ENCODE results near the gene COL28A1. TPM values are rescaled to one million over a fixed set of nuclear protein-coding genes. Genes with fewer than 3 reads are reported as not detected.

COL28A1 gene
- total RNA-seq, 1 donor from 2014 or later = 0.16 TPM

GRCh38 chr7:7435978-7436377, 99.7 kb downstream of the COL28A1 start:
- POLR2A ChIA-PET = no interaction called here
- peaks cover 1% of the 10 kb centered on the region for H3K27me3 Mint-ChIP-seq

GRCh38 chr7:7434329-7434728, 101.3 kb downstream of the COL28A1 start:
- H3K4me1 Mint-ChIP-seq = no peaks in the 10 kb centered on the region
- H3K9me3 Mint-ChIP-seq = no peaks in the 10 kb centered on the region
- DNase-seq (no peak), ATAC-seq (ENCODE audit: low read depth) (no peak)
- intact Hi-C loops (cut with micrococcal nuclease) = no loop called here
- H3K36me3 Mint-ChIP-seq (ENCODE audit: low read depth) = no peaks in the 10 kb centered on the region
- H3K27ac Mint-ChIP-seq = no peak overlapping the region
- TF ChIP-seq CTCF (IDR thresholded peaks at IDR 0.05) = no peak
- ChIA-PET CTCF (no interaction called here), POLR2A (no interaction called here)
- H3K4me3 Mint-ChIP-seq = no peak overlapping the region
- peaks cover 7% of the 10 kb centered on the region for H3K27me3 Mint-ChIP-seq

More at GRCh38 chr7:7435978-7436377, 99.7 kb downstream of the COL28A1 start:
- Mint-ChIP-seq H3K4me1 (no peaks in the 10 kb centered on the region), H3K9me3 (no peaks in the 10 kb centered on the region), H3K4me3 (no peak overlapping the region), H3K27ac (no peak overlapping the region), H3K36me3 (ENCODE audit: low read depth) (no peaks in the 10 kb centered on the region)
- DNase-seq (no peak), ATAC-seq (ENCODE audit: low read depth) (no peak)
- CTCF ChIA-PET = interaction anchor here (1.4 kb wide), 1 partner anchor 12 kb away, joined by 3 read pairs; no protein-coding TSS in a partner anchor
- TF ChIP-seq CTCF (IDR thresholded peaks at IDR 0.05) = no peak
- intact Hi-C loops (cut with micrococcal nuclease) = no loop called here

- H3K36me3 Mint-ChIP-seq (ENCODE audit: low read depth) = no peaks in the 10 kb centered on the region
- CTCF ChIA-PET = no interaction called here
- no peaks in the 10 kb centered on the region for H3K9me3 Mint-ChIP-seq
- H3K4me1 Mint-ChIP-seq = no peaks in the 10 kb centered on the region
- DNase-seq (no peak), ATAC-seq (ENCODE audit: low read depth) (no peak)
- TF ChIP-seq CTCF (IDR thresholded peaks at IDR 0.05) = no peak
- H3K27ac Mint-ChIP-seq = no peak overlapping the region
- intact Hi-C loops (cut with micrococcal nuclease) = no loop called here
- no peak overlapping the region for H3K4me3 Mint-ChIP-seq
- POLR2A ChIA-PET = no interaction called here
- peaks cover 7% of the 10 kb centered on the region for H3K27me3 Mint-ChIP-seq
These were observed 101.9 kb downstream of the COL28A1 start for GRCh38 chr7:7433811-7434210.

- ChIA-PET POLR2A (no interaction called here), CTCF (no interaction called here)
- ATAC-seq (ENCODE audit: low read depth) (no peak), DNase-seq (no peak)
- intact Hi-C loops (cut with micrococcal nuclease) = no loop called here
- TF ChIP-seq CTCF (IDR thresholded peaks at IDR 0.05) = no peak
- Mint-ChIP-seq H3K4me1 (no peaks in the 10 kb centered on the region), H3K4me3 (no peak overlapping the region), H3K9me3 (no peaks in the 10 kb centered on the region), H3K36me3 (ENCODE audit: low read depth) (no peaks in the 10 kb centered on the region), H3K27ac (no peak overlapping the region), H3K27me3 (peaks cover 7% of the 10 kb centered on the region)
These were observed 102.7 kb downstream of the COL28A1 start for GRCh38 chr7:7432979-7433378.

GRCh38 chr7:7428806-7429205, 106.9 kb downstream of the COL28A1 start:
- intact Hi-C loops (cut with micrococcal nuclease) = no loop called here
- no peaks in the 10 kb centered on the region for H3K9me3 Mint-ChIP-seq
- ChIA-PET POLR2A (interaction anchor here (0.6 kb wide), 1 partner anchor 226 kb away, joined by 3 read pairs; no protein-coding TSS in a partner anchor), CTCF (interaction anchor here (1.1 kb wide), 1 partner anchor 326 kb away, joined by 3 read pairs; no protein-coding TSS in a partner anchor)
- H3K4me1 Mint-ChIP-seq = peaks cover 6% of the 10 kb centered on the region
- H3K27ac Mint-ChIP-seq = no peak overlapping the region
- no peak for ATAC-seq (ENCODE audit: low read depth)
- H3K36me3 Mint-ChIP-seq (ENCODE audit: low read depth) = no peaks in the 10 kb centered on the region
- no peak for DNase-seq
- no peak overlapping the region for H3K4me3 Mint-ChIP-seq
- peaks cover 7% of the 10 kb centered on the region for H3K27me3 Mint-ChIP-seq
- TF ChIP-seq CTCF (IDR thresholded peaks at IDR 0.05) = no peak
